Endodermal cell (in vitro differentiated cells): ENCODE results near the gene NDST3. TPM values are rescaled to one million over a fixed set of nuclear protein-coding genes. Genes with fewer than 3 reads are reported as not detected.

Experiments
- DNase-seq: peaks from one replicate; pipeline ENCODE4 v3.0.0-alpha.2; 2017
- H3K27ac ChIP-seq: 2 replicates; pipeline ENCODE4 v1.5.1; 2013; ENCODE audit warnings: mild to moderate bottlenecking, low read depth, low read length, moderate library complexity
- H3K27me3 ChIP-seq: 2 replicates; pipeline ENCODE4 v1.6.1; 2013; ENCODE audit warnings: mild to moderate bottlenecking, low read length, moderate library complexity; ENCODE audit not compliant: insufficient read depth, control insufficient read depth, poor library complexity, severe bottlenecking
- H3K36me3 ChIP-seq: 2 replicates; pipeline ENCODE4 v1.7.0; 2013; ENCODE audit warnings: mild to moderate bottlenecking, low read length, moderate library complexity; ENCODE audit not compliant: control insufficient read depth, insufficient read depth
- H3K4me1 ChIP-seq: one replicate; pipeline ENCODE4 v1.7.0; 2013; ENCODE audit warnings: low read length; ENCODE audit not compliant: control insufficient read depth, insufficient read depth
- H3K4me3 ChIP-seq: 2 replicates; pipeline ENCODE4 v1.5.1; 2013; ENCODE audit warnings: mild to moderate bottlenecking, low read length, moderate library complexity
- H3K9ac ChIP-seq: 2 replicates; pipeline ENCODE4 v1.6.1; 2013; ENCODE audit warnings: mild to moderate bottlenecking, low read length, moderate library complexity; ENCODE audit not compliant: poor library complexity, severe bottlenecking; ENCODE audit errors: extremely low read depth
- H3K9me3 ChIP-seq: 2 replicates; pipeline ENCODE4 v1.6.1; 2013; ENCODE audit warnings: mild to moderate bottlenecking, low read length, moderate library complexity; ENCODE audit not compliant: control insufficient read depth
- H3K27ac Mint-ChIP-seq: 2 replicates; pipeline ENCODE4 v1.8.0; 2020; ENCODE audit warnings: mixed read lengths
- H3K27me3 Mint-ChIP-seq: 2 replicates; pipeline ENCODE4 v1.8.0; 2021; ENCODE audit warnings: mild to moderate bottlenecking, mixed read lengths; ENCODE audit not compliant: insufficient read depth
- H3K36me3 Mint-ChIP-seq: 2 replicates; pipeline ENCODE4 v1.8.0; 2020; ENCODE audit warnings: low read depth, mixed read lengths
- H3K4me1 Mint-ChIP-seq: 2 replicates; pipeline ENCODE4 v1.8.0; 2020; ENCODE audit warnings: mixed read lengths
- H3K4me3 Mint-ChIP-seq: 2 replicates; pipeline ENCODE4 v1.8.0; 2020; ENCODE audit warnings: mild to moderate bottlenecking, moderate library complexity, mixed read lengths
- H3K9me3 Mint-ChIP-seq: 2 replicates; pipeline ENCODE4 v1.8.0; 2020; ENCODE audit warnings: mild to moderate bottlenecking, mixed read lengths
- WGBS, 2 experiments: methylation state at CpG; one replicate each; pipeline versions ENCODE4 v1.1.5 to v1.1.7; 2013; ENCODE audit warnings: missing lambda C conversion rate in 2 of 2, mixed read lengths in 1 of 2; ENCODE audit not compliant: insufficient coverage in 1 of 2, insufficient read length in 1 of 2; 5-methylcytosine and 5-hydroxymethylcytosine counted together
- total RNA-seq, 2 donors: library from RNA; stranded (reverse); fragmentation: NEBNext Ultra II Directional in 1 of 2; extraction: Animal tissue kit (Norgen Biotek cat#: 25700) in 1 of 2; gene quantifications; 2 replicates in 1 of 2; 3 replicates in 1 of 2; pipeline ENCODE4 v1.2.1, GENCODE V29; 2021
- TF ChIP-seq, protein P1 (sequence below): fragments of 200-600 bp; sonication (generic); conservative IDR thresholded peaks from 2 replicates; pipeline ENCODE4 v1.5.0; 2021; ENCODE audit warnings: antibody characterized with exemption, mild to moderate bottlenecking

The NDST3 gene
- total RNA-seq, 2 donors from 2014 or later, result 0.62 to 0.71 TPM

DNA sequence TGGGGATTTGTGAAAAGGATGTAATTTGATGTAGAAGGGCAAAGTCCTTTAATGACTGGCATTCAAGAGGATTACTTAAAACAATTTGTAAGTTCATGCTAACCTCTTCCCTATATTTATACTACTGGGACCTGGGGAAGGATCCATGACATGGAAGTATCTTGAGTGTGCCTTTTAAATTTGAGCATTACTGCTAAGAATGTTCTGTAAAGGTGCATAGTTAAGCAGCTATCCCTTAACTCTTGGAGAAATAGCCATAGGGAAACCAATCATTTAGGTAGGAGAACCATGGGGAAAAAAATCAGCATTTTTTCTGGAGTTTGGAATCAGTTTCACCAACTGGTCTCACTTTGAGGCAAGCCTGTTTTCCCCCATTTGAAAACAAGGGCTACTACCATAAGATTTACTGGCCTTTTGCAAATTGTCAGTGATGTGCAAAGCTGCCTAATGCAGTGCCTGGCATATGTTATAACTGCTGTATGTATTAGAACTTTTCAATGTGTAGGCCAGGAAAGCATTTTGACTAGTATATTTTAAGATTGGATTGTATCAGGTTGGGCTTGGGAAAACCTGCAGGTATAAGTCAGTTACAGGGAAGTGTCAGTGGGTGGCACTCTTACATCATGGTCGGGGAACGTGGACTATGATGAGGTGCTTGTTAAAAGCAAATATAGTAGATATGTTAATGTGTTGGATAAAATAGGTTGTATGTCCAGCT is 246.4 kb downstream of the NDST3 start:
- WGBS, 2 experiments, result 23 to 36% methylated on average over 2 of the region's 2 CpGs
- H3K4me1 Mint-ChIP-seq, result peaks cover 17% of the 10 kb centered on the region
- Histone ChIP-seq H3K4me3 (peak overlapping the region; percentile 94), H3K4me1 (peaks cover 3% of the 10 kb centered on the region), H3K27ac (no peak overlapping the region), H3K27me3 (no peaks in the 10 kb centered on the region), H3K9me3 (peaks cover 5% of the 10 kb centered on the region), H3K36me3 (peaks cover 27% of the 10 kb centered on the region), H3K9ac (peak overlapping the region; percentile 7)
- TF ChIP-seq, protein P1, sequence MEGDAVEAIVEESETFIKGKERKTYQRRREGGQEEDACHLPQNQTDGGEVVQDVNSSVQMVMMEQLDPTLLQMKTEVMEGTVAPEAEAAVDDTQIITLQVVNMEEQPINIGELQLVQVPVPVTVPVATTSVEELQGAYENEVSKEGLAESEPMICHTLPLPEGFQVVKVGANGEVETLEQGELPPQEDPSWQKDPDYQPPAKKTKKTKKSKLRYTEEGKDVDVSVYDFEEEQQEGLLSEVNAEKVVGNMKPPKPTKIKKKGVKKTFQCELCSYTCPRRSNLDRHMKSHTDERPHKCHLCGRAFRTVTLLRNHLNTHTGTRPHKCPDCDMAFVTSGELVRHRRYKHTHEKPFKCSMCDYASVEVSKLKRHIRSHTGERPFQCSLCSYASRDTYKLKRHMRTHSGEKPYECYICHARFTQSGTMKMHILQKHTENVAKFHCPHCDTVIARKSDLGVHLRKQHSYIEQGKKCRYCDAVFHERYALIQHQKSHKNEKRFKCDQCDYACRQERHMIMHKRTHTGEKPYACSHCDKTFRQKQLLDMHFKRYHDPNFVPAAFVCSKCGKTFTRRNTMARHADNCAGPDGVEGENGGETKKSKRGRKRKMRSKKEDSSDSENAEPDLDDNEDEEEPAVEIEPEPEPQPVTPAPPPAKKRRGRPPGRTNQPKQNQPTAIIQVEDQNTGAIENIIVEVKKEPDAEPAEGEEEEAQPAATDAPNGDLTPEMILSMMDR, result peak; percentile 85
- peak overlapping the region; percentile 74 for H3K27ac Mint-ChIP-seq
- peaks cover 3% of the 10 kb centered on the region for H3K9me3 Mint-ChIP-seq
- peak; percentile 79 for DNase-seq
- H3K36me3 Mint-ChIP-seq, result peaks cover 10% of the 10 kb centered on the region
- H3K4me3 Mint-ChIP-seq, result peak overlapping the region; percentile 84
- H3K27me3 Mint-ChIP-seq, result no peaks in the 10 kb centered on the region

DNA sequence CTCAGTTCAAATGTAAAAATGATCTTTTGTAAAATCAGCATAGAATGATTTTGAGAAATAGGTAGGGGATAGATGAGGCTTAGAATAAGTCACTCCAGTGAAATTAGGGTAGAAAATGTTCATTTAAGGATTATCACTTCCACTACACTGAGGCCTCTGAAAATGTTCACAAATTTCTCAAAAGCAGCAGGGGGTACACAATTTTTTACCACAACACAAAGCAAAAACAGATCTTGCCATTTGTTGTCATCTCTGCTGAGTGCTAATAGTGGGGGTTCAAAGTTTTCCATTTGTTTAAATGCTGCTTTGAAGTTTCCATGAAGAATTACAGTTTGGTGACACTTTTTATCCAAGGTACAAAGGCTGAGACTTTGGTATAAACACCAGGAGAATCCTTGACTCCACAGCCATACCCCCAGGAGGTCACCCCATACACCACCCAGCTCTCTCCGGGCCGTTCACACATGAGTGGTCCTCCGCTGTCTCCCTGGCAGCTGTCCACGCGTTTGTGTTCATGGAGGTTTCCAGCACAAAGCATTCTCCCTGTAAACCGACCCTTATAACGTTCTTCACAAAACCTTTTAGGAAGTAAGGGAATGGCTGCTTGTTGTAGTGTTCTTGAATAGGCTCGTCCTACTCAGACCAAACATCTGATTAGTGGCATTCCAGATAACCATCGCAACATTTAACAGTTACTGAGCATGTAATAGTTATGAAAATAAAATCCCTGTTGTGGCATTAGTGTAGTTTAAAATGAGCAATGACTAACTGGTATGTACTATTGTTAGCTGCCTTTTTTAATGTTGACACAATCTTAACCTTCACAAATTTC is 247.5 kb downstream of the NDST3 start:
- no peak overlapping the region for H3K9ac ChIP-seq
- H3K4me3 Mint-ChIP-seq, result no peak overlapping the region

DNA sequence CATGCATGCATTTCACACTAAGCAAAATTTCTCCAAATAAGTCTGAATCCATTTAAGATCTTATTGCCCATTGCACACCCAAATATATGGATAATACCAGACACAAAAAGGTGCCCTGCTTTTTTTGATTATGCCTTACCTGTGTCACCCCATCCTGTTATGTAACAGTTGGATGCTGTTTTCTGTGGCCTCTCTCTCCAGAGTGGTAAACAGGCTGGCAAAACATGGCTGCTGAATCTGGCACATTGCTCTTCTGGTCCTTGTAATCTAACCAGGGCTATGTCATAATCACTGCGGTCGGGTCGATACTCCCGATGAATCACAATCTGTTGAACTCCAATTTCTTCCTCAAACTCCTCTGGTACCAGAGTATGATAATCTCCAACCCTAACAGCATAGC is 248.4 kb downstream of the NDST3 start:
- WGBS, 2 experiments, result 87 to 94% methylated on average over 4 of the region's 4 CpGs
- no peaks in the 10 kb centered on the region for H3K9me3 Mint-ChIP-seq
- peaks cover 27% of the 10 kb centered on the region for H3K36me3 ChIP-seq
- H3K9me3 ChIP-seq, result no peaks in the 10 kb centered on the region
- H3K27ac Mint-ChIP-seq, result no peak overlapping the region
- H3K4me3 ChIP-seq, result no peak overlapping the region
- H3K4me1 Mint-ChIP-seq, result peaks cover 17% of the 10 kb centered on the region
- TF ChIP-seq, protein P1, result no peak
- peaks cover 3% of the 10 kb centered on the region for H3K4me1 ChIP-seq
- H3K4me3 Mint-ChIP-seq, result no peak overlapping the region
- H3K36me3 Mint-ChIP-seq, result peaks cover 10% of the 10 kb centered on the region
- H3K27ac ChIP-seq, result no peak overlapping the region
- peak; percentile 54 for DNase-seq
- H3K27me3 ChIP-seq, result no peaks in the 10 kb centered on the region
- H3K27me3 Mint-ChIP-seq, result no peaks in the 10 kb centered on the region
- H3K9ac ChIP-seq, result no peak overlapping the region

More for the DNA sequence above, 247.5 kb downstream of the NDST3 start:
- no peaks in the 10 kb centered on the region for H3K27me3 Mint-ChIP-seq
- Histone ChIP-seq H3K27ac (no peak overlapping the region), H3K4me3 (no peak overlapping the region), H3K4me1 (peaks cover 3% of the 10 kb centered on the region), H3K9me3 (no peaks in the 10 kb centered on the region), H3K27me3 (no peaks in the 10 kb centered on the region), H3K36me3 (peaks cover 27% of the 10 kb centered on the region)
- peaks cover 10% of the 10 kb centered on the region for H3K36me3 Mint-ChIP-seq
- DNase-seq, result peak; percentile 71
- peaks cover 17% of the 10 kb centered on the region for H3K4me1 Mint-ChIP-seq
- TF ChIP-seq, protein P1, result no peak
- 53 to 68% methylated on average over 2 to 9 of the region's 9 CpGs for WGBS, 2 experiments
- H3K9me3 Mint-ChIP-seq, result no peaks in the 10 kb centered on the region
- H3K27ac Mint-ChIP-seq, result peak overlapping the region; percentile 40
